Astrocyte of the spinal cord (primary cell): ENCODE measurements around the gene SPIN1.

ENCODE experiments used
- DNase-seq: peaks from one replicate; pipeline ENCODE4 v3.0.0; 2011; ENCODE audit warnings: low read depth, low spot score
- H3K4me3 ChIP-seq: 2 replicates; pipeline ENCODE4 v1.5.1; 2011; ENCODE audit warnings: low read depth, mild to moderate bottlenecking, low read length, moderate library complexity
- CTCF ChIP-seq: IDR thresholded peaks from 2 replicates; pipeline ENCODE4 v1.5.1; 2012; ENCODE audit warnings: low read depth, mild to moderate bottlenecking, low read length, inconsistent platforms
- in situ Hi-C: cut with HindIII; loops from 2 replicates; pipeline ENCODE4 v1.10.0; 2017; ENCODE audit warnings: low sequenced_read_pairs

SPIN1 gene

GRCh38 chr9:88462191-88462590, 73.9 kb downstream of the SPIN1 start:
- no peak for TF ChIP-seq CTCF
- in situ Hi-C loops = no loop called here
- DNase-seq = peak; percentile 58
- no peak overlapping the region for H3K4me3 ChIP-seq

GRCh38 chr9:88464851-88465250, 76.6 kb downstream of the SPIN1 start:
- no peak for TF ChIP-seq CTCF
- no peak overlapping the region for H3K4me3 ChIP-seq
- in situ Hi-C loops = no loop called here
- DNase-seq = peak; percentile 26

GRCh38 chr9:88468226-88468625, 80.0 kb downstream of the SPIN1 start:
- no peak for TF ChIP-seq CTCF
- in situ Hi-C loops = no loop called here
- H3K4me3 ChIP-seq = no peak overlapping the region
- no peak for DNase-seq

- DNase-seq = peak; percentile 81
- no peak overlapping the region for H3K4me3 ChIP-seq
- in situ Hi-C loops = no loop called here
- no peak for TF ChIP-seq CTCF
Observed at GRCh38 chr9:88476491-88477271, 88.4 kb downstream of the SPIN1 start.

- in situ Hi-C loops = no loop called here
- TF ChIP-seq CTCF = no peak
- DNase-seq = peak; percentile 97
- H3K4me3 ChIP-seq = no peak overlapping the region
Observed at GRCh38 chr9:88477300-88477751, 89.1 kb downstream of the SPIN1 start.

DNA sequence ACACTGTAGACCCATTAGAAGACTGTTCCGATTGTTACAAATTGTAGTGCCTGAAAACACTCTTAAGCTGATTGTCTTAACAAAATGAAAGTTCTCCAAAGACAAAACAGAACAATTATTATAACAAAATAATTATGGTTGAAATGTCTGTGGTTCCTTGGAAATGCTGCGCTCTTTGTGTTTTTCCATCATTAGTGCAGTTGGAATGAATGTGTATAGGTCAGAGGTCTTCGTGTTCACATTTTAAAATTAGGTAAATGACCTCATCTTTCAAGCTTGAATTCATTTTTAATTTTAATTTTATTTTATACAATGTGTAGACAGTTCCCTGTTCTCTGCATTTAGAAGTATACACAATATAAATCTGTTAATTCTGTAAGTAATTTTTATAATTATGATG, 90.0 kb downstream of the SPIN1 start:
- in situ Hi-C loops = no loop called here
- DNase-seq = peak; percentile 42
- no peak overlapping the region for H3K4me3 ChIP-seq
- TF ChIP-seq CTCF = no peak
